HG02623 (cell line): Measurements from ENCODE around the gene ACACB.

Experiments used
- ATAC-seq: cut with Tn5 transposase; IDR thresholded peaks from one replicate; pipeline ENCODE4 v1.9.1; 2021; ENCODE audit warnings: moderate library complexity; ENCODE audit not compliant: unreplicated experiment

The ACACB gene

DNA sequence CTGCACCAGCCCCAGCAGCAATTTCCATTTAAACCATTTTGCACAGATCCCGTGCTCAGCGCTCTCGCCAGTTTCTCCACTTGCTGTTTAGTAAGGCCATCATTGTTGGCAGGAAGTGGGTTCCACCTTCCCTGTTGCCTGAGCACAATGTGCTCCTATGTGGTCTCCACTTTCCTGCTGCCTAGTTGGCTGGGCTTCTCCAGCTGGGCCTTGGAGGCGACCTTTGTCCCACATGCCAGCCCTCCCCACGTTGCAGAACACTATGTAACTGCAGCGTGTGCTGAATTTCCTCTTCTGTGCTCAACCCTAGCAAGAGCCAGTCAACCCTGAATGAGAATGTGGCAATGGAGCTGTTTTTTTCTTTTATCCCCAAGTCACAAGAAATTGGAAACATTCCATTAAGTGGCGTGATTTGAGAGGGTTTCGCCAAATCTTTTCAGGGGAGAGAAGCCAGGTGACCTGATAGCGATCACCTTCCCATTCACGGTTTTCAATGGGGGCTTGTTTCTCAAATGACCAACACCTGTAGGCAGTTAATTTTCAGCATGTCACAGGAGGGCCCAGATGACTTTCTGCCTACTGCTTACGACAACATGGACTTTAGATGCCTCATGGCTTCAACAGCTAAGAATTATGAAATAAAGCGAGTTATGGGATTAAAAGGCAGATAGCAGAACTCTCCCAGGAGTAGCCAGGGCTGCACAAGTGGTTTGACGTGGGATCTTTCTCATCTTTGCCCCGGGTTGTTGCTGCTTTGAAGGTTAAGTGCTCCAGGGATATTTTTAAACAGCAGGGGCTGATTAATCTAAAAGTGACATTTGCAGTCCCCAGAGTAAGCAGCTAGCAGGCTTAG is at the start of gene ACACB:
Gene ACACB, plus strand, starts transcription at position 830 of the 853 bp plus-strand sequence. CDS start 22,819 bp downstream, outside the sequence.
- no peak for ATAC-seq

DNA sequence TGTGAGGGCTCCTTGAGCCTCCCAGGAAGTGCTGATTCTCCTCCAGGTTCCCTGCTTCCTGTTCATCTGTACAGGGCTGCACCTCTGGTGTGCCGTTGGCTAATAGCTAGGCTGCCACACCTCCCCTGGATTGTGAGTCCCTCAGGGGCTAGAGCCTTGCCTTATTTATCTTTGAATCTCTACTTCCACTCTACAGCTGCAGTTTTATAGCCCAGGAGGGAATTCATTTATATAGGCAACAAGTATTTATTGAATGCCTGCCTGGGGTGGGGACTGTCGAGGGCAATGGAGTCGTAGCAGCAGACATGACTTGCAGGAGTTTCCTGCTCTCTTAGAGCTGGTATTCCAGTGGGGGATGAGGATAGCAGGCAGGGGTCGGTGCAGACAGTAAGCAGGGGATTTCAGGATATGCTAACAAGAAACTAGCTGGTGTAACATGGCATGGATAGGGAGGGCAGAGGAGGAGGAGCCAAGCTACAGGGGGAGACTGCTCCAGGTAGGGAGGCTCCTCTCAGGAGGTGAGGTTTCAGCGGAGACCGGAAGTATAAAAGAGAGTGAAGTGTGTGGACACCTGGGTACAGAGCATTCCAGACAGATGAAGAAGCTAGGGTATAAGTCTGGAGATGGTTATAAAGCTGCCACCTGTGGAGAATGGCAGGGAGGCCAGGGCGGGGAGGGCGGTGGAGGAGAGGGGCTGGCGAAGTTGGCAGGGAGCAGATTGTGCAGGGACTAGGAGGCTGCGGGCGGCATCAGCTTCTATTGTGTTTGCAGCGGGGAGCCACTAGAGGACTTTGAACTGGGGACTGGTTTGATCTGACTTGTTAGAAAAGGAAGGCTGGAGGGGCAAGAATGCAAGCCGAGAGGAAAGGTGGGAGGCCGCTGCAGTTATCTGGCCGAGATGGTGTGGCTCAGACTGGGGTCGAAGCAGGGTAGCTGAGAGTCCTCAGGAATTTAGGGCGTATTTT is 46.8 kb upstream of the ACACB start:
- no peak for ATAC-seq

DNA sequence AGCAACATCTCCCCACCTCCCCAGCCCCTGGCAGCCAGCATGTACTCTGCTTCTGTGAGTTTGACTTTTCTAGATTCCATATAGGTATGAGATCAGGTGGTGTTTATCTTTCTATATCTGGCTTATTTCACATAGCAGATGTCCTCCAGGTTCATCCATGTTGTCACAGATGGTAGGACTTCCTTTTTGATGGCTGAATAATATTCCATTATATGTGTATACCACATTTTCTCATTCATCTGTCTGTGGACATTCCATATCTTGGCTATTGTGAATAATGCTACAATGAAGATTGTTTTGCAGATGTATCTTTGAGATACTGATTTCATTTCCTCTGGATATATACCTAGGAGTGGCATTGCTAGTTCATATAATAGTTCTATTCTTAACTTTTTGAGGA is 41.5 kb upstream of the ACACB start:
- no peak for ATAC-seq

- ATAC-seq = no peak
These were observed 33.6 kb upstream of the ACACB start for GRCh38 chr12:109082751-109083150.

GRCh38 chr12:109084425-109084824 is 32.0 kb upstream of the ACACB start:
- no peak for ATAC-seq

DNA sequence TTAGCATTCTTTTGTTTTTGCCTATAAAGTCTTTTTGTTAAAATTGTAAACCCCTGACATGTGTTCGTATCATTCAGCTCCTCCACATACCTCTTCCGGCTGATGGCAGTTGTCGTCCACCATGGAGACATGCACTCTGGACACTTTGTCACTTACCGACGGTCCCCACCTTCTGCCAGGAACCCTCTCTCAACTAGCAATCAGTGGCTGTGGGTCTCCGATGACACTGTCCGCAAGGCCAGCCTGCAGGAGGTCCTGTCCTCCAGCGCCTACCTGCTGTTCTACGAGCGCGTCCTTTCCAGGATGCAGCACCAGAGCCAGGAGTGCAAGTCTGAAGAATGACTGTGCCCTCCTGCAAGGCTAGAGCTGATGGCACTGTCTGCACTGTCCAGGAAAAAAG is 30.8 kb upstream of the ACACB start:
- ATAC-seq = no peak

DNA sequence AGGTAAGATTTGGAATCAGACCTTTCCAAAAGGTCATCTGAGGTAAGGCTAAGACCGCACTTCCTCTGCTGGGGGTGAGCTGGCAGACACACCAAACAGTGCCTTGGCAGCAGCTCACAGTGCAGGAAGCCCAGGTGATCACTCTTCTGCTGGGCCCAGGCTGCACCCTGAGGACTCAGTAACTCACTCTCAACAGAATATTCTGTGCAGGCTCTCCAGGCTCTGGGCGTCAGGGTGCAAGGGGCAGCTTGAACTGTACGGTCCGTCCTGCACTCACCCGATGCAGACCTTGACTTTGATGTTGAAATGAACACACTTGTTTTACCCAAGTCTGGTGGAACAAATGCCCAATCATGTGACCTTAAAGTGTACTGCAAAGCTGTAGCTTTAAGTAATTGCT is 29.1 kb upstream of the ACACB start:
- ATAC-seq = no peak

- ATAC-seq = no peak
These were observed 27.6 kb upstream of the ACACB start for GRCh38 chr12:109088818-109089217.

DNA sequence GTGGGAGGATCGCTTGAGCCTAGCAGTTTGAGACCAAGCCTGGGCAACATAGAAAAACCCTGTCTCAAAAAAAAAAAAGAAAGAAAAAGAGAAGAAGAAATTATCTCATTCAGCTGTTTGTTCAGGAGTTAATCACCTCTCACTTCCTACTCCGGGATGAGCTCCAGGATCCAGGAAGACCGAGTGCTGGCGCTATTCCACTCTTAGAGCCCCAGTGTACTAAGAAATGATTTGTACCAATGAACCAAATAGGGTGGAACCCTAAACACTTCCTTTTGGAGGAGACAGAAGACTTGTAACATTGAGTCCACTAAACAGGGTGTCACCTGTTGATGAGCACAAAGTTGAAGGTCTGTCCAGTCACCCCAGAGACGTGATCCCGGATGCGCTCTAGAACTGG is 26.7 kb upstream of the ACACB start:
- no peak for ATAC-seq

- no peak for ATAC-seq
These were observed 23.8 kb upstream of the ACACB start for GRCh38 chr12:109092497-109093021.

DNA sequence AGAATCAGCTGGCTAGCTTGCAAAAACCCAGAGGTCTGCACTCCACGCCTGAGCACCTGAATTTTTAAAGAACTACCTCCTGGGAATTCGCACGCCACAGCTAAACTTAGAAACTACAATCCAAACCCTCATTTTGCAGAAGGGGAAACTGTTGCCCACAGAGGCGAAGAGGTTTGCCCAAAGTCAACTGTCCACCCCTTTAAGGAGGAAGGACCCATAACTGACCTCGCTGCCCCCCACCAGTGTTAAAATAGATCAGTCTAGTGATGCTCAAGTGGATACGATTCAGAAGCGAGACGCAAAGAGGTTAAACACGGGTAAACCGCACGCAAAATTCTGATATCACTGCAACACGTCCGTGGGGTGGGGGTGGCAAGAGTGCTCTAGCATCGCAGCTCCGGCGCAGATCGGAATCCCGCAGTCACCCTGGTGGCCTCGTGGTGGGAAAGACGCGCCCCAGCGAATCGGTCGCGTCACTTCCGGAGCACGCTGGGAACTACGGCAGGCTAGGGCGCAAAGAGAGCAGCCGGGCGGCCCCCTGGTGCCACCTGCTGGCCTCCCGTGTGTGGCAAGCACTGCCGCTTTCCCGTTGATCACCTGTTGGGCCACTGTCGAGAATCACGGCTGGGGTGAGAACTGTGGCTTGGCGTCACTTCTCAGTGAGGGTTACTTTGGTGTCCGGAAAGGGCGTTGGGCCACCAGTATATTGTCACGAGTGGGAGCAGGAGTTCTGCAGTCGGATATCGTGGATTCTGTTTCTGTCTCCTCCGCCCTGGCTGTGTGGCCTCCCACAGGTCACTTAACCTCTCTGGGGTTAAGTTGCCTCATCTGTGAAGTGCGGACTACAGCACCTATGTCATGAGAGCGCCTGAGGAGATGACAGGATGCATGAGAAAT is 23.1 kb upstream of the ACACB start, which contains the start of gene ALKBH2:
Gene ALKBH2, minus strand, starts transcription at position 451 of the 897 bp plus-strand sequence. CDS start 686 bp downstream, outside the sequence.
- peak; percentile 50 for ATAC-seq

GRCh38 chr12:109097140-109097434 is 19.3 kb upstream of the ACACB start:
- no peak for ATAC-seq

DNA sequence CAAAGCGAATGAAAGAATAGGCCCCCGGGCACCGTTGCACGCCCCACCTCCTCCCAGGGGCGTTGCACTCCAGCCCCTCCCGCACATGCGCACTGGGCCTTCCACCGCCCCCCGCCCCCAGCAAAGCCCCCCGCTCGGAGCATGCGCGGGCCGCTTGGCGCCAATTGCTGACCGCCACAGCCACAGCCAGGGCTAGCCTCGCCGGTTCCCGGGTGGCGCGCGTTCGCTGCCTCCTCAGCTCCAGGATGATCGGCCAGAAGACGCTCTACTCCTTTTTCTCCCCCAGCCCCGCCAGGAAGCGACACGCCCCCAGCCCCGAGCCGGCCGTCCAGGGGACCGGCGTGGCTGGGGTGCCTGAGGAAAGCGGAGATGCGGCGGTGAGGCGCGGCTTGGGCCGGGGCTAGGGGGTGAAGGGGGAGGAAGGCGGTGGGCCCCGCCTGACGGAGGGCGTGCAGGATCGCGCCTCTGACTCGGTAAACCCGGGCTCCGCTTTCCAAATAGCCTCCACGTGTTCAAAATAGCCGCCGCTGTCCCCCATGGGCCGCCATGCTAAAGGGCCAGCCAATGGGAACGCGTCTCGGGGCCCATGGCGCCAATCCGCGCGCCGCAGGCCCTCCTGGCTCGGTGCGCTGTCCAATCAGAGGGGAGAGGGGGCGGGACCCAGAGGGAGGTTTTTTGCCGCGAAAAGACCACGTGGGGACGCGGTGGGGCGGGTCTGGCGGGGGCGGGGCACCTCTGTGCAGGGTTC is 18.8 kb upstream of the ACACB start, which contains the start of gene UNG:
Gene UNG, plus strand, starts transcription at position 163 of the 748 bp plus-strand sequence. Its CDS starts 83 bp downstream, at position 246.
- peak; percentile 92 for ATAC-seq

DNA sequence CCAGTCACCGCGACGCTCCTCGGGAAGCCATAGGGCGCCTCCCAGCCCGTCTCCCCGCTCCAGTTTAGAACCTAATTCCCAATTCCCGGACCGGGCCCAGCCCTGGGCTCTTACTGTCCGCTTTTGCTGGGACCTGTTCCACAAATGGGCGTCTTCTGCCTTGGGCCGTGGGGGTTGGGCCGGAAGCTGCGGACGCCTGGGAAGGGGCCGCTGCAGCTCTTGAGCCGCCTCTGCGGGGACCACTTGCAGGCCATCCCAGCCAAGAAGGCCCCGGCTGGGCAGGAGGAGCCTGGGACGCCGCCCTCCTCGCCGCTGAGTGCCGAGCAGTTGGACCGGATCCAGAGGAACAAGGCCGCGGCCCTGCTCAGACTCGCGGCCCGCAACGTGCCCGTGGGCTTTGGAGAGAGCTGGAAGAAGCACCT is 18.2 kb upstream of the ACACB start:
- ATAC-seq = peak; percentile 13

DNA sequence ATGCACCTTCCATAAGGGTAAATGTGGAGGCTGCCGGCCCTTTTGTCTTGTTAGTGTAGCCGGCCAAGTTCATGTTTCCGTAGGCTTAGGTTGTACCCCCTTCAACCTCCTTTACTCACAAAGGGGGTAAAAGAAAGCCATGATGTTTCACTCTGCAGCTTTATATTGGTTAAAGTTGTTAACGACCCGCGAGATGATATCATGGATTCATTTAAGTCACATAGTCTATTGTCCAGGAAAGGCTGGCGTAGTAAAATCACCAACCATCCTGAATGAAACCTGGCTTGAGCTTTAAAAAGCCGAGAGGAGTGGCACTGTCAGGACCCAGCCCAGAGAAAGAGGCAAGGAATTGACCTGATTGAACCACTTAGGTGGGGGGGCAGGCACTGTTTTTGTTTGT is 17.7 kb upstream of the ACACB start:
- no peak for ATAC-seq

- ATAC-seq = no peak
These were observed 16.9 kb upstream of the ACACB start for GRCh38 chr12:109099431-109100020.

DNA sequence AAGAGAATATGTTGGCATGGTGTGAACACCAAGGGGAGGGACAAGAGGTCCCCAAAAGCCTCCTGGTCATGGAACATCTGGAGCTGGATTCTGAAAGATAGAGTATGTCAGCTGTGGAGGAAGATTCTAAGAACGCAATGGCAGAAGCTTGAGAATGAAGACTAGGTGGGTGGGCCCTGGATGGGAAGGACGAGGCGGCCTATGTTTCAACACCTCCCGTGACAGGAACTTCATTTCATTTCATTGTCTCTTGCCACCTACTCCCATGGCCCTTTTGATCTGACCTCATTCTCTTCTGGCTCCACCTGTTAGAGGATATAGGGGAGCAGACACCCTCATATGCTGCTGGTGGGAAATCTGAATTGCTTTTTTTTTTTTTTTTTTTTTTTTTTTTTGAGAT is 15.6 kb upstream of the ACACB start:
- ATAC-seq = no peak

GRCh38 chr12:109102491-109102890 is 13.9 kb upstream of the ACACB start:
- no peak for ATAC-seq

GRCh38 chr12:109105176-109105575 is 11.2 kb upstream of the ACACB start:
- no peak for ATAC-seq
